Panc1 (cell line): ENCODE measurements around the gene DTD1.

Source experiments
- CTCF ChIP-seq: fragments of 450-650 bp; IDR thresholded peaks from 2 replicates; pipeline ENCODE4 v1.5.1; 2017; ENCODE audit warnings: mild to moderate bottlenecking
- POLR2AphosphoS5 ChIP-seq: IDR thresholded peaks from 2 replicates; pipeline ENCODE4 v1.6.1; 2012; ENCODE audit warnings: mild to moderate bottlenecking, low read depth, low read length, moderate library complexity
- REST ChIP-seq, 2 experiments: IDR thresholded peaks; 2 replicates each; pipeline ENCODE4 v1.6.1; 2011 to 2012; ENCODE audit warnings: low read depth in 2 of 2, control low read depth in 1 of 2, low read length in 1 of 2, mild to moderate bottlenecking in 1 of 2, moderate library complexity in 1 of 2; ENCODE audit not compliant: insufficient read depth in 1 of 2

GRCh38 chr20:18587665-18588573 is at the start of gene DTD1:
- TF ChIP-seq CTCF (peak; percentile 84), POLR2AphosphoS5 (no peak), REST (IDR thresholded peaks at IDR 0.05; ENCODE audit: insufficient read depth in 1 of 2, low read depth in 2 of 2, low read length in 1 of 2) (no peak)
